Fibroblast of gingiva (primary cell): ENCODE measurements around the gene PRAMEF26.
"Not testable (repeated sequence)": the region's sequence is repeated elsewhere in the genome, so short reads cannot be mapped to it uniquely, and the experiment has no call there.

Experiments
- DNase-seq: peaks from one replicate; pipeline ENCODE4 v3.0.0-alpha.2; 2011; ENCODE audit warnings: low read depth

PRAMEF26 gene

GRCh38 chr1:13155909-13156308 lies at the start of gene PRAMEF26:
TSS of gene PRAMEF26 (minus strand) at chr1:13156009. CDS start at chr1:13153095, 2,914 bp downstream.
- not testable (repeated sequence) for DNase-seq

- DNase-seq, result not testable (repeated sequence)
These were observed 45.5 kb upstream of the PRAMEF26 start, which contains the start of gene PRAMEF13 for GRCh38 chr1:13201309-13201708. TSS of gene PRAMEF13 (minus strand) at chr1:13201409. CDS start at chr1:13199589, 1,820 bp downstream.

GRCh38 chr1:13171548-13171947 lies 15.7 kb upstream of the PRAMEF26 start, which contains the start of gene PRAMEF9:
TSS of gene PRAMEF9 (plus strand) at chr1:13171848. CDS start at chr1:13175281, 3,433 bp downstream.
- not testable (repeated sequence) for DNase-seq

GRCh38 chr1:13165531-13165930 lies 9.7 kb upstream of the PRAMEF26 start, which contains the start of gene HNRNPCL4:
TSS of gene HNRNPCL4 (minus strand) at chr1:13165631. CDS start at chr1:13165467, 164 bp downstream.
- DNase-seq, result not testable (repeated sequence)

GRCh38 chr1:13116754-13117153 lies 39.1 kb downstream of the PRAMEF26 start, which contains the start of gene HNRNPCL2:
TSS of gene HNRNPCL2 (minus strand) at chr1:13116854. CDS start at chr1:13116400, 454 bp downstream.
- not testable (repeated sequence) for DNase-seq
